Stimulated activated CD8-positive, alpha-beta memory T cell treated with anti-CD3 and anti-CD28 coated beads, Interleukin-4, amount 100 ng/mL, for 1 hour (primary cell): ENCODE measurements around the gene TMEM198.

Experiments
- DNase-seq, 2 donors: peaks; one replicate each; pipeline ENCODE4 v3.0.0-alpha.2; 2020; ENCODE audit warnings: low read depth in 2 of 2, low spot score in 1 of 2

The TMEM198 gene

DNA sequence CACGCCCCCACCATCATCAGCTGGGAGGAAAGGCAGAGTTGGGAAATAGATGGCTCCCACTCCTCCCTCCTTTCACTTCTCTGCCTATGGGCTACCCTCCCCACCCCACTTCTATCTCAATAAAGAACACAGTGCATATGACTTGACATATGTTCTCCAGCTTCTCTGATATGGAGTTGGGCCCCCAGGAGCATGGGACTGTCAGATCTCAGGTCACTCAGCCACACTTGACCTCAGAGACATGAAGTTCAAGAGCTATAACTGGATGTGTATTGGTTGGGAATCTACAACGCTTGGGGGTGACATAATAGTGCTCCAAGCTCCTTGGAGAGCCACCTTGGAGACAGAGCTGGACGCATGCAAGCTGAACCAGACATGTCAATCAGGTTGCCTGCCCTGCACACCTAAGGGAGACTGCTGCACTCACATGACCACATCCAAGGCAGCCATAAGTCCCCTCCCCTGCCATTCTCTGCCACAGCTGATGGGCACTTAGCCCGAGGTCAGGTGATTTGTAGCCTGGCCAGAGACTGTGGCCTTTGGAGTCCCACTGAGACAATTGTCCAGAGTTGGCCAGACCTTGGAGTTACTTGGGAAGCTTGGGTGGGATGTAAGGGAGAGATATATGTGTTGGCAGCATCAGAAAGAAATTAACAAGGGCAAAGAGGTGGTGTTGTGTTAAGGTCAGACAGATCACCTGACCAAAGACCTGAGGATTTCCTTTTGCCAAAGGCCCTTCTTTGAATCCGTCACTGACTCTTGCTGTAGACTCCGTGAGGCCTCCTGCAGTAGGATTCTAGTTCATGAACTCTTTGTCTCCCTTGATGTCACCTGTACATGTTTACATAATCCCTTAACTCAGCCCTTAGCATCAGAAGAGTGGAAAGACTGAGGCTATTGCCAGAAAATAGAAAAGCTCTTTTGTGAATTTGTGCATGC lies 32.0 kb downstream of the TMEM198 start:
- DNase-seq, result no peak

DNA sequence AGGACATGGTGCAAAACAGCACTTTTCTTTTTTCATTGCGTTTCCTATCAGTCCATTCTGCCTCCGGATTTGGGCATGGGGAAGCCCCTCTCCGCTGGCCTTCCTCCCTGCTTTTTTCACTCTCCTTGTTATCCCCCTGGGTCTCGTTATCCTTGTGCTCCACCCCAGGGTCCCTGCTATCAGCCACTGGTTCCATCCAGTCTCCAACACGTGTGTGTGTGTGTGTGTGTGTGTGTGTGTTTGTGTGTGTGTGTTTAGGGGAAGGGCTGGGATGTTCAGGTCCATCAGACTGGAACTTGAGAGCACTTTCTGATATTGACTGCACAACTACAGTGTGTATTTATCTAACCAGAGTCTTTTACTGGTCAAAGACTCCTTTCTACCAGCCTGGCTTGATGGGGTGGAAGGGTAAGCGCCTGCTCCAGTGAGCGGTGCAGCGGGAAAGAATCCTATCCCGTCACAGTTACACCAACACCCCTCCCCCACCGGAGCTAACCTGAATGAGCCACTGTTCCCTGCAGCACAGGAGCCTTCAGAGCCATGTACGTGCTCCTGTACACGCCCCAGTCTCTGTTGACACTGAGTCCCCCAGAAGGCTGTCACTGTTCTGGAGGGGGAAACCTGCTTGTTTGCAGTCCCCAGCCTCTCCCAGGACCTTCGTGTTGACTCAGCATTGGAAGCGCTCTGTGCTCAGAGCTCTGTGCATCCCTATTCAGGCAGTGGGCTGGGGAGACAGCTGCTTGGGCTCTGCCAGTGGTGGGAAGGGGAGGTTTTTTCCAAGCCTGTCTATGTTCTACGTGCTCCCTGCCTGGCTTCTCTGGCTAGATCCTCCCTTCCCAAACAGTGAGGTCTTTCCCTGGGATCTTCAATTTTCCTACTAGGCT lies 32.9 kb downstream of the TMEM198 start:
- no peak for DNase-seq

GRCh38 chr2:219578811-219579613 lies 35.2 kb downstream of the TMEM198 start:
- no peak for DNase-seq

- DNase-seq, result no peak
These were observed 37.5 kb downstream of the TMEM198 start for GRCh38 chr2:219581346-219581745.

- no peak for DNase-seq
These were observed 47.3 kb downstream of the TMEM198 start for GRCh38 chr2:219591091-219591490.

DNA sequence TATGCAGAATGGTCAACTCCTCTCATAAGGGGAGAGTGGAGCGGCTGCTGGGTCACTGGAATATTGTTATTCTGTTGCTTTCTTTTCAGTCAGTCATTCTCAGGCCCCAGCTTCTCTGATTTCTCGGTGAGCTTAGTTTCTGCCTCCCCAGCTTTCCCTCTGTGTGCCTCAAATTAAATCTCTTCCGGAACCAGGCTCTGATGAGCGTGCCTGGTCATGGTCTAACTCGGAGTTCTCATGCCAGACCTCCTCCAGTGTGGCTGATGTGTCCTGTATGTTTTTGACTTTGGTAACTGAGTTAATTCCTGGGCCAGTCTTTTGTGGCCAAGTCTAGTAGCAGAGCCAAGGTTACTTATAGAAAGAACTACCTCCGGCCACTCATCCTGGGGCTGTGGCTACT lies 48.9 kb downstream of the TMEM198 start:
- DNase-seq, result no peak

DNA sequence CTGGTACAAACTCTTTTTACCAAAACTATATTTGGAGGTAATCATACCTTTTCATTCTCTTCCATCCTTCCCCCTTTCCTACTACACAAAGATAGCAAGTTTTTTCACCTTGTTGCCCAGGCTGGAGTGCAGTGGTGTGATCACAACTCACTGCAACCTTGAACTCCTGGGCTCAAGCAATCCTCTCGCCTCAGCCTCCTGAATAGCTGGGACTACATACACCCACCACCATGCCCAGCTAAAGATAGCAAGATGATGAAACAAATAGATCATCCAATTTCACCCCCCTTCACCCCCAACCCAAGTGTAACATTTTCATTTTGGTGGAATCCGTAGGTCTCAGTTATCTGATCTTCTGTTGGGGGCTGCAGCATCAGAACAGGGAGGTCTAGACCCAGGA lies 49.3 kb downstream of the TMEM198 start:
- DNase-seq, result no peak

DNA sequence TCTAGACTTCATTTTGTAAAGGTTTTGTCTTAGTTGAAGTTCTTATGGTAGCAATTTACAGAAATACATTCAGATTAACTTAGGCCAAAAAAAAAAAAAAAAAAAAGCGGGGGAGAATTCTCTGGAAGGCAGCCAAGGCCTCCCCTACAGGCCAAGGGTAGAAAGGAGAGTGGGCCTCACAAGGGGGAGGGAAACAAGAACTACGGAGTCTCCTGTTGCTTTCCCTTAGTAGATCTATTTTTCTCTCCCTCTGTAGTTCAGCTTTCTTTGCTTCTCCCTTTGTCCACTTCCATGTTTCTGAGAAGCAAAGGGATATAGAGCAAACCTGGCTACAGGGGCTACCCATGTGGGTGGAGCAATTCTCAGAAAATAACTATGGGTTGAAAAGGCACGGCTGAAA lies 51.4 kb downstream of the TMEM198 start:
- no peak for DNase-seq

DNA sequence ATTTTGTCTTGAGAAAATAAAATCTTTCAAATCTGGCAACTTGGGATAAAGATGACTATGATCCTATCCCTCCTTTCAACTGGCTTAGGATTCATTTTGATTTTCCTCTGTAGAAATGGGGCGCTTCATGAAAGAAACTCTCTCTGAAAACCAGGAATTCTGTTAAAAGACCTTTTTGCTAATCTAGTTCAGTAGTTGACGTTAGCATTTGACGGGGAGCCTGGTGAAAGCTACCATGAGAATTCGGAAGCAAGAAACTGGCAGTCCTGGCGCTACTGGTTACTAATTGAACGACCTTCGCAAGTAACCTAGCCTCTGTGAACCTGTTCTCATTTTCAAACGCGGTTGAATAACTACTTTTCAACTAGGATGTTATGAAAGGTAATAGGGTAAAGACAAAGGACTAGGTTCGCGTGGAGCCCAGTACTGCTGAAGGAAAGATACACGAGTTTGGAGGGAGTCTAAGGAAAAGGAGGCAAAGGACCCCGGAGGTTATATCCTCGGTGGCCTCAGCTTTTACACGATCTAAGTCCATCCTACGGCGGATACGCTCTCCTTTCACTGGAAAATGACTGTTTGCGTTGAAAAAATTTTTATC lies 53.2 kb downstream of the TMEM198 start:
- DNase-seq, result no peak

- peak; percentile 73 to 82 for DNase-seq
These were observed 53.9 kb downstream of the TMEM198 start, which contains the start of gene STK11IP for GRCh38 chr2:219597552-219598307. Gene STK11IP (plus strand): TSS chr2:219597857. CDS start chr2:219598120, 263 bp downstream.

DNA sequence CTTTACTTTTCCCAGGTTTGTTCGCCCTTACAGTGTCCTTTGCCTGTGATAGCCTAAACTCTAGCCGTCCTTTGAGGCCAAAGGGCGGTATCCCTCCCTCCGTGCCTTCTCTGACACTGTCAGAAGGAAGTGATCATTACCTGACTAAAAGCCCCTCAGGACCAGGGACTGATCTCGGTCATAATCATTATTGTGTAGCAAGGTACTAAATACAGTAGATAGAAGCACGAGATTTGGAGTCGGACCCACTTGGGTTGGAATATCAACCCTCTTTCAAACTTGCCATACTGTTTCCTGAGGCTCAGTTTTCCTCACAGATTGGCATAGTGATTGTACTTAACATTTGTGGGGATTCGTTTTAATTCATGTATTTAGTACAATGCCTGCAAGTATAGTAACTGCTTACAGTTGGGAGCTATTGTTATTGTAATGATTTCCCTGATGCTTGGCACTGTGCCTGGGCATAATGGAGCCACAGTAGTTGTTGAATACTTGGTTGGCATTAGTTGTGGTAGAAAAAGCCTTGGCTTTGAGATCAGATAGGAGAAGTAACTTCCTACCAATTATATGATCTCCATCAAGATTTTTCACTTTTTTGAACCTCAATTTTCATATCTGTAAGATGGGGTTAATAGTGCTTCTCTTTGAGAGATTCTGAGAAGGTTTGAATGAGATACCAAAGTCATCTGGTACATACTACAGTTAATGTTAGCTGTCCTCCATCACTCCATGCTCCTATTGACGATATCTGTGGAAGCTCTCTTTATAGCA lies 54.7 kb downstream of the TMEM198 start:
- DNase-seq, result no peak
